ENCODE results near the gene LGR5.

DNA sequence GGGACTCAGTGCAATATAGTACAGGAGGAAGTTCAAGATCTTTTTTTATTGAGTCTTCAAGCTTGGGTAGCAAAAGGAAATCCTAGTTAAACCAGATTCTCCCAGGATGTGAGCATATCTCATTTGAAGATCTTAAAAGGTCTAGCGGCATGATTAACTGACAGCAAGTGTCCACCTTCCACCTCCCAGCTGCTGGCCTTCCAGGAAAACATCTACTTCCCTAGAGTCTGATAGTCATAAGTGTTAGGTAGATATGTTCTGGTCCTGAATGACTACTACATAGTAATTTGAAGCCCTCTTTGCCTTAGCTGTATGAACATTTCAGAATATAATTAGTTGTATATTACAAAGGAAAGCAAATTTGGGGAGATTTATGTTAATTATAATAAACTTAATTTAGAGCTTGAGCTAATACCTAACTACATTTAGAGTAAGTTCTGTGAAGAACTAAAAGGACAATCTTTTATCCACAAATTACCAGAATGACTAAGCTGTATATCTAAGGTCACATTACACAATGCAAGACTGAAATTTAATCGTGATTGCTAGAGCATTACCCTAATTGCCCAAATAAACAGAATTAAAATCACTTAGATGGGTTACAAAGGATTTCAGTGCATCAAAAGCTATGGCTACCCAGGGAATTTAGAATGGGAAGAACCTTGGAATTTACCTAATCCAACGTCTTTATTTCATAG, 9.9 kb downstream of the LGR5 start:
- TF ChIP-seq SPI1 (IDR thresholded peaks at IDR 0.05; ENCODE audit: borderline replicate concordance, low read depth) = no peak
- TF ChIP-seq, protein P1, sequence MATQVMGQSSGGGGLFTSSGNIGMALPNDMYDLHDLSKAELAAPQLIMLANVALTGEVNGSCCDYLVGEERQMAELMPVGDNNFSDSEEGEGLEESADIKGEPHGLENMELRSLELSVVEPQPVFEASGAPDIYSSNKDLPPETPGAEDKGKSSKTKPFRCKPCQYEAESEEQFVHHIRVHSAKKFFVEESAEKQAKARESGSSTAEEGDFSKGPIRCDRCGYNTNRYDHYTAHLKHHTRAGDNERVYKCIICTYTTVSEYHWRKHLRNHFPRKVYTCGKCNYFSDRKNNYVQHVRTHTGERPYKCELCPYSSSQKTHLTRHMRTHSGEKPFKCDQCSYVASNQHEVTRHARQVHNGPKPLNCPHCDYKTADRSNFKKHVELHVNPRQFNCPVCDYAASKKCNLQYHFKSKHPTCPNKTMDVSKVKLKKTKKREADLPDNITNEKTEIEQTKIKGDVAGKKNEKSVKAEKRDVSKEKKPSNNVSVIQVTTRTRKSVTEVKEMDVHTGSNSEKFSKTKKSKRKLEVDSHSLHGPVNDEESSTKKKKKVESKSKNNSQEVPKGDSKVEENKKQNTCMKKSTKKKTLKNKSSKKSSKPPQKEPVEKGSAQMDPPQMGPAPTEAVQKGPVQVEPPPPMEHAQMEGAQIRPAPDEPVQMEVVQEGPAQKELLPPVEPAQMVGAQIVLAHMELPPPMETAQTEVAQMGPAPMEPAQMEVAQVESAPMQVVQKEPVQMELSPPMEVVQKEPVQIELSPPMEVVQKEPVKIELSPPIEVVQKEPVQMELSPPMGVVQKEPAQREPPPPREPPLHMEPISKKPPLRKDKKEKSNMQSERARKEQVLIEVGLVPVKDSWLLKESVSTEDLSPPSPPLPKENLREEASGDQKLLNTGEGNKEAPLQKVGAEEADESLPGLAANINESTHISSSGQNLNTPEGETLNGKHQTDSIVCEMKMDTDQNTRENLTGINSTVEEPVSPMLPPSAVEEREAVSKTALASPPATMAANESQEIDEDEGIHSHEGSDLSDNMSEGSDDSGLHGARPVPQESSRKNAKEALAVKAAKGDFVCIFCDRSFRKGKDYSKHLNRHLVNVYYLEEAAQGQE (IDR thresholded peaks at IDR 0.05; ENCODE audit: insufficient replicate concordance, low read depth) = no peak
- no peak for TF ChIP-seq CTCF (IDR thresholded peaks at IDR 0.05; ENCODE audit: insufficient read depth, low read length)
- no peak for TF ChIP-seq GABPA (IDR thresholded peaks at IDR 0.05; ENCODE audit: low read depth)
- no peak for TF ChIP-seq POLR2AphosphoS5 (IDR thresholded peaks at IDR 0.05; ENCODE audit: low read depth)
